PC-3 (cell line): ENCODE results near the gene PARM1. TPM values are rescaled to one million over a fixed set of nuclear protein-coding genes. Genes with fewer than 3 reads are reported as not detected.
A peak's percentile ranks its signal among the peaks of the same experiment; 100 is the strongest.

Experiments used
- ATAC-seq: fragments of 200-7000 bp; cut with Tn5 transposase; 2 replicates; pipeline ENCODE4 v1.9.1; 2020; ENCODE audit warnings: mild to moderate bottlenecking, moderate library complexity
- BruUV-seq: library from RNA; stranded (reverse); fragments of 400-500 nt; replicated peaks from 2 replicates; lab custom pipeline; 2021; lab: Mats Ljungman, UMichigan
- CTCF ChIA-PET: fragments of 300-600 bp; sonication (Branson Sonifier 250); formaldehyde crosslinking; loops from one replicate; lab custom pipeline; 2022; ENCODE audit warnings: antibody characterized with exemption; lab: Charles Lee
- POLR2A ChIA-PET: fragments of 300-600 bp; sonication (Branson Sonifier 250); formaldehyde crosslinking; loops from one replicate; lab custom pipeline; 2022; ENCODE audit warnings: antibody characterized with exemption; ENCODE audit not compliant: unreplicated experiment; lab: Charles Lee
- DNase-seq: peaks from one replicate; pipeline ENCODE4 v3.0.0-alpha.2; 2015
- H2AFZ ChIP-seq: fragments of 300-600 bp; sonication (generic); 2 replicates; pipeline ENCODE4 v1.6.0; 2016; ENCODE audit warnings: antibody characterized with exemption, low read length
- H3F3A ChIP-seq: fragments of 300-600 bp; sonication (generic); one replicate; pipeline ENCODE4 v1.6.0; 2017; ENCODE audit warnings: antibody characterized with exemption, low read length, control low read depth, mild to moderate bottlenecking; ENCODE audit not compliant: unreplicated experiment
- H3K27ac ChIP-seq: fragments of 300-600 bp; sonication (generic); 2 replicates; pipeline ENCODE4 v1.5.1; 2016; ENCODE audit warnings: mild to moderate bottlenecking, low read length
- H3K27me3 ChIP-seq: fragments of 300-600 bp; sonication (generic); 2 replicates; pipeline ENCODE4 v1.6.1; 2016; ENCODE audit warnings: low read length, mixed read lengths
- H3K36me3 ChIP-seq: fragments of 300-600 bp; sonication (generic); 2 replicates; pipeline ENCODE4 v1.6.1; 2016; ENCODE audit warnings: low read depth, mixed run types, low read length, mixed read lengths
- H3K4me1 ChIP-seq: fragments of 300-600 bp; sonication (generic); 2 replicates; pipeline ENCODE4 v1.5.1; 2016; ENCODE audit warnings: low read length; ENCODE audit not compliant: insufficient read depth
- H3K4me2 ChIP-seq: fragments of 300-600 bp; sonication (generic); 2 replicates; pipeline ENCODE4 v1.6.0; 2016; ENCODE audit warnings: low read length
- H3K4me3 ChIP-seq: fragments of 300-600 bp; sonication (generic); 2 replicates; pipeline ENCODE4 v1.5.1; 2016; ENCODE audit warnings: mild to moderate bottlenecking, low read length, mixed read lengths
- H3K79me2 ChIP-seq: fragments of 300-600 bp; sonication (generic); 2 replicates; pipeline ENCODE4 v1.6.1; 2017; ENCODE audit warnings: low read length, mixed read lengths
- H3K9ac ChIP-seq: fragments of 300-600 bp; sonication (generic); 2 replicates; pipeline ENCODE4 v1.6.0; 2016; ENCODE audit warnings: mild to moderate bottlenecking, low read length
- H3K9me2 ChIP-seq: fragments of 300-600 bp; sonication (generic); replicated peaks from 2 replicates; pipeline ENCODE4 v1.6.1; 2016; ENCODE audit warnings: mixed run types, low read length, mixed read lengths
- H3K9me3 ChIP-seq: fragments of 300-600 bp; sonication (generic); 2 replicates; pipeline ENCODE4 v1.6.1; 2016; ENCODE audit warnings: low read length, mixed read lengths
- H4K20me1 ChIP-seq: fragments of 300-600 bp; sonication (generic); 2 replicates; pipeline ENCODE4 v1.6.1; 2016; ENCODE audit warnings: low read length, mixed read lengths
- CTCF ChIP-seq: fragments of 300-600 bp; sonication (generic); conservative IDR thresholded peaks from 2 replicates; pipeline ENCODE4 v1.5.1; 2017; ENCODE audit warnings: antibody characterized with exemption, low read depth, mild to moderate bottlenecking, low read length
- EZH2 ChIP-seq: fragments of 300-600 bp; sonication (generic); IDR thresholded peaks from one replicate; pipeline ENCODE4 v1.6.1; 2017; ENCODE audit warnings: antibody characterized with exemption, mild to moderate bottlenecking, low read length; ENCODE audit not compliant: unreplicated experiment
- EZH2phosphoT487 ChIP-seq: fragments of 300-600 bp; sonication (generic); IDR thresholded peaks from 2 replicates; pipeline ENCODE4 v1.6.1; 2018; ENCODE audit warnings: mild to moderate bottlenecking, antibody characterized with exemption, low read length, borderline replicate concordance
- intact Hi-C: fragments of 100-400 bp; cut with micrococcal nuclease; formaldehyde crosslinking; loops from 2 replicates; pipeline ENCODE4 v1.9.0; 2023
- total RNA-seq: library from RNA; depleted of rRNA; stranded (reverse); fragments of >200 nt; gene quantifications from 2 replicates; pipeline ENCODE4 v1.2.3, GENCODE V29; 2014

The PARM1 gene
- total RNA-seq, 1 experiment from 2014 or later = 2.9 TPM

- POLR2A ChIA-PET = no interaction called here
- H2AFZ ChIP-seq = no peak overlapping the region
- TF ChIP-seq CTCF = no peak
- no peak for TF ChIP-seq EZH2
- TF ChIP-seq EZH2phosphoT487 = no peak
- DNase-seq = peak; percentile 35
- no peak overlapping the region for H3K4me3 ChIP-seq
- H3K4me2 ChIP-seq = no peak overlapping the region
- no peak overlapping the region for H3K9ac ChIP-seq
- no TSS peak for BruUV-seq
- no peaks in the 10 kb centered on the region for H3K79me2 ChIP-seq
- no peaks in the 10 kb centered on the region for H3K36me3 ChIP-seq
- H3K4me1 ChIP-seq = no peaks in the 10 kb centered on the region
- intact Hi-C loops = no loop called here
- no peaks in the 10 kb centered on the region for H3K27me3 ChIP-seq
- H4K20me1 ChIP-seq = no peaks in the 10 kb centered on the region
- H3K27ac ChIP-seq = no peak overlapping the region
- H3F3A ChIP-seq = no peaks in the 10 kb centered on the region
- ATAC-seq = no peak
- CTCF ChIA-PET = no interaction called here
- H3K9me3 ChIP-seq = no peaks in the 10 kb centered on the region
- no peaks in the 10 kb centered on the region for H3K9me2 ChIP-seq
These were observed 17.3 kb downstream of the PARM1 start for GRCh38 chr4:74950200-74950599.

- Histone ChIP-seq H3K27ac (no peak overlapping the region), H3K27me3 (no peaks in the 10 kb centered on the region), H3K9me2 (no peaks in the 10 kb centered on the region), H3K9ac (no peak overlapping the region), H3K4me1 (no peaks in the 10 kb centered on the region), H3K9me3 (no peaks in the 10 kb centered on the region), H3K4me2 (no peak overlapping the region), H3F3A (no peaks in the 10 kb centered on the region), H3K79me2 (no peaks in the 10 kb centered on the region), H2AFZ (no peak overlapping the region), H3K36me3 (no peaks in the 10 kb centered on the region), H3K4me3 (no peak overlapping the region), H4K20me1 (no peaks in the 10 kb centered on the region)
- BruUV-seq = no TSS peak
- TF ChIP-seq CTCF (no peak), EZH2 (no peak), EZH2phosphoT487 (no peak)
- ChIA-PET CTCF (no interaction called here), POLR2A (no interaction called here)
- ATAC-seq (no peak), DNase-seq (no peak)
- intact Hi-C loops = no loop called here
These were observed 18.0 kb downstream of the PARM1 start for GRCh38 chr4:74950882-74951281.

GRCh38 chr4:74953647-74954046, 20.7 kb downstream of the PARM1 start:
- no peaks in the 10 kb centered on the region for H3K79me2 ChIP-seq
- H3K9me3 ChIP-seq = no peaks in the 10 kb centered on the region
- H3K4me1 ChIP-seq = no peaks in the 10 kb centered on the region
- intact Hi-C loops = no loop called here
- POLR2A ChIA-PET = no interaction called here
- H3K27ac ChIP-seq = no peak overlapping the region
- H4K20me1 ChIP-seq = no peaks in the 10 kb centered on the region
- no peak for DNase-seq
- CTCF ChIA-PET = no interaction called here
- TF ChIP-seq EZH2phosphoT487 = no peak
- no peak overlapping the region for H3K9ac ChIP-seq
- H2AFZ ChIP-seq = no peak overlapping the region
- H3K4me3 ChIP-seq = no peak overlapping the region
- no peak overlapping the region for H3K4me2 ChIP-seq
- H3K9me2 ChIP-seq = no peaks in the 10 kb centered on the region
- no peaks in the 10 kb centered on the region for H3K36me3 ChIP-seq
- BruUV-seq = no TSS peak
- ATAC-seq = no peak
- no peaks in the 10 kb centered on the region for H3F3A ChIP-seq
- H3K27me3 ChIP-seq = no peaks in the 10 kb centered on the region
